HEK293 (cell line): Measurements from ENCODE around the gene DLG3.

Source experiments
- CTCF ChIA-PET: fragments of 350-600 bp; formaldehyde crosslinking; extraction: SDS; loops from one replicate; lab custom pipeline; 2021; ENCODE audit warnings: antibody characterized with exemption; lab: Yijun Ruan, JAX
- POLR2A ChIA-PET: fragments of 300-600 bp; formaldehyde crosslinking; extraction: SDS; loops from one replicate; lab custom pipeline; 2020; ENCODE audit warnings: antibody characterized with exemption, inconsistent platforms; lab: Yijun Ruan, JAX
- H3K27ac ChIP-seq: fragments of 200-500 bp; sonication (Bioruptor generic); 2 replicates; pipeline ENCODE4 v1.5.1; 2014; ENCODE audit warnings: low read depth, low read length, control low read depth, inconsistent platforms; ENCODE audit errors: extremely low read depth
- H3K36me3 ChIP-seq, 2 experiments: fragments of 200-500 bp in 1 of 2; sonication (Bioruptor generic) in 1 of 2; 1 replicate in 1 of 2; 2 replicates in 1 of 2; pipeline ENCODE4 v1.5.1; 2014 to 2017; ENCODE audit warnings: inconsistent platforms in 2 of 2, low read length in 2 of 2; ENCODE audit not compliant: control insufficient read depth in 2 of 2, insufficient read depth in 1 of 2
- H3K4me1 ChIP-seq: fragments of 200-500 bp; sonication (Bioruptor generic); 2 replicates; pipeline ENCODE4 v1.5.1; 2014; ENCODE audit warnings: mild to moderate bottlenecking, low read length, inconsistent platforms; ENCODE audit not compliant: control insufficient read depth, insufficient read depth
- H3K4me3 ChIP-seq: 2 replicates; pipeline ENCODE4 v1.5.1; 2011; ENCODE audit warnings: low read depth, mild to moderate bottlenecking, control low read depth, low read length, moderate library complexity
- H3K9me3 ChIP-seq: fragments of 200-500 bp; sonication (Bioruptor generic); 2 replicates; pipeline ENCODE4 v1.5.1; 2014; ENCODE audit warnings: low read depth, low read length, inconsistent platforms; ENCODE audit not compliant: control insufficient read depth, insufficient read depth
- AEBP2 ChIP-seq: fragments of 450-650 bp; formaldehyde crosslinking; IDR thresholded peaks from 2 replicates; pipeline ENCODE4 v1.5.1; 2016; ENCODE audit warnings: missing biosample characterization, missing genetic modification characterization, borderline replicate concordance
- BCL6B ChIP-seq: fragments of 450-650 bp; formaldehyde crosslinking; IDR thresholded peaks from 2 replicates; pipeline ENCODE4 v1.5.1; 2017; ENCODE audit warnings: missing biosample characterization, missing genetic modification characterization
- SETDB1 ChIP-seq: IDR thresholded peaks from one replicate; pipeline ENCODE4 v1.6.1; 2017; ENCODE audit warnings: mild to moderate bottlenecking, low read length, moderate library complexity, mixed read lengths; ENCODE audit not compliant: insufficient read length
- SP2 ChIP-seq: fragments of 450-650 bp; formaldehyde crosslinking; IDR thresholded peaks from 2 replicates; pipeline ENCODE4 v1.5.1; 2016; ENCODE audit warnings: missing biosample characterization, missing genetic modification characterization
- TRIM28 ChIP-seq: IDR thresholded peaks from 2 replicates; pipeline ENCODE4 v1.6.1; 2011; ENCODE audit warnings: low read length, control low read depth, borderline replicate concordance
- ZBTB44 ChIP-seq: fragments of 450-650 bp; IDR thresholded peaks from 2 replicates; pipeline ENCODE4 v1.5.1; 2018; ENCODE audit warnings: missing biosample characterization, mild to moderate bottlenecking, missing genetic modification characterization
- ZBTB48 ChIP-seq: fragments of 450-650 bp; formaldehyde crosslinking; IDR thresholded peaks from 2 replicates; pipeline ENCODE4 v1.5.1; 2016; ENCODE audit warnings: missing biosample characterization, missing genetic modification characterization
- ZFP41 ChIP-seq: fragments of 450-650 bp; formaldehyde crosslinking; IDR thresholded peaks from 2 replicates; pipeline ENCODE4 v1.5.1; 2016; ENCODE audit warnings: missing biosample characterization, missing genetic modification characterization, borderline replicate concordance
- ZNF10 ChIP-seq: fragments of 450-650 bp; formaldehyde crosslinking; IDR thresholded peaks from 2 replicates; pipeline ENCODE4 v1.5.1; 2017; ENCODE audit warnings: missing biosample characterization, missing genetic modification characterization
- ZNF157 ChIP-seq: fragments of 450-650 bp; formaldehyde crosslinking; IDR thresholded peaks from 2 replicates; pipeline ENCODE4 v1.5.1; 2016; ENCODE audit warnings: missing biosample characterization, missing genetic modification characterization
- ZNF175 ChIP-seq: fragments of 450-650 bp; formaldehyde crosslinking; IDR thresholded peaks from 2 replicates; pipeline ENCODE4 v1.5.1; 2016; ENCODE audit warnings: missing biosample characterization, missing genetic modification characterization
- ZNF2 ChIP-seq: fragments of 450-650 bp; formaldehyde crosslinking; IDR thresholded peaks from 2 replicates; pipeline ENCODE4 v1.5.1; 2016; ENCODE audit warnings: missing biosample characterization, missing genetic modification characterization
- ZNF211 ChIP-seq: fragments of 450-650 bp; formaldehyde crosslinking; IDR thresholded peaks from 2 replicates; pipeline ENCODE4 v1.5.1; 2016; ENCODE audit warnings: low read depth, missing biosample characterization, missing genetic modification characterization
- ZNF239 ChIP-seq: fragments of 450-650 bp; formaldehyde crosslinking; IDR thresholded peaks from 2 replicates; pipeline ENCODE4 v1.5.1; 2016; ENCODE audit warnings: missing biosample characterization, missing genetic modification characterization
- ZNF302 ChIP-seq: fragments of 450-650 bp; formaldehyde crosslinking; IDR thresholded peaks from 2 replicates; pipeline ENCODE4 v1.5.1; 2016; ENCODE audit warnings: missing biosample characterization, missing genetic modification characterization, low read depth
- ZNF335 ChIP-seq: fragments of 450-650 bp; formaldehyde crosslinking; conservative IDR thresholded peaks from 2 replicates; pipeline ENCODE4 v1.5.1; 2016; ENCODE audit warnings: missing biosample characterization, missing genetic modification characterization
- ZNF341 ChIP-seq: fragments of 450-650 bp; formaldehyde crosslinking; IDR thresholded peaks from 2 replicates; pipeline ENCODE4; 2016; ENCODE audit warnings: low read depth, missing biosample characterization, missing genetic modification characterization
- ZNF362 ChIP-seq: fragments of 450-650 bp; formaldehyde crosslinking; IDR thresholded peaks from 2 replicates; pipeline ENCODE4 v1.5.1; 2016; ENCODE audit warnings: missing biosample characterization, missing genetic modification characterization
- ZNF423 ChIP-seq: fragments of 450-650 bp; formaldehyde crosslinking; IDR thresholded peaks from 2 replicates; pipeline ENCODE4 v1.5.1; 2016; ENCODE audit warnings: missing biosample characterization, missing genetic modification characterization
- ZNF48 ChIP-seq: fragments of 450-650 bp; formaldehyde crosslinking; IDR thresholded peaks from 2 replicates; pipeline ENCODE4 v1.5.1; 2016; ENCODE audit warnings: missing biosample characterization, missing genetic modification characterization
- ZNF510 ChIP-seq: fragments of 450-650 bp; formaldehyde crosslinking; IDR thresholded peaks from 2 replicates; pipeline ENCODE4 v1.5.1; 2018; ENCODE audit warnings: mild to moderate bottlenecking, missing genetic modification characterization, missing biosample characterization; ENCODE audit not compliant: insufficient replicate concordance
- ZNF513 ChIP-seq: fragments of 450-650 bp; IDR thresholded peaks from 2 replicates; pipeline ENCODE4 v1.5.1; 2018; ENCODE audit warnings: missing biosample characterization, missing genetic modification characterization
- ZNF544 ChIP-seq: fragments of 450-650 bp; formaldehyde crosslinking; IDR thresholded peaks from 2 replicates; pipeline ENCODE4 v1.5.0; 2017; ENCODE audit warnings: missing biosample characterization, missing genetic modification characterization
- ZNF561 ChIP-seq: fragments of 450-650 bp; IDR thresholded peaks from 2 replicates; pipeline ENCODE4 v1.5.1; 2018; ENCODE audit warnings: missing biosample characterization, missing genetic modification characterization, borderline replicate concordance
- ZNF580 ChIP-seq: fragments of 450-650 bp; formaldehyde crosslinking; IDR thresholded peaks from 2 replicates; pipeline ENCODE4 v1.5.1; 2016; ENCODE audit warnings: missing biosample characterization, missing genetic modification characterization
- ZNF658 ChIP-seq: fragments of 450-650 bp; formaldehyde crosslinking; IDR thresholded peaks from 2 replicates; pipeline ENCODE4; 2016; ENCODE audit warnings: missing biosample characterization, missing genetic modification characterization
- ZNF707 ChIP-seq: fragments of 450-650 bp; formaldehyde crosslinking; IDR thresholded peaks from 2 replicates; pipeline ENCODE4 v1.5.1; 2016; ENCODE audit warnings: missing biosample characterization, missing genetic modification characterization
- ZNF792 ChIP-seq: fragments of 450-650 bp; formaldehyde crosslinking; IDR thresholded peaks from 2 replicates; pipeline ENCODE4 v1.5.1; 2016; ENCODE audit warnings: missing biosample characterization, missing genetic modification characterization
- ZNF830 ChIP-seq: fragments of 450-650 bp; IDR thresholded peaks from 2 replicates; pipeline ENCODE4 v1.5.0; 2018; ENCODE audit warnings: missing biosample characterization, missing genetic modification characterization, low read depth, mild to moderate bottlenecking, moderate library complexity

Gene DLG3

GRCh38 chrX:70444326-70444945 lies at the start of gene DLG3:
TSS of gene DLG3 (plus strand) at chrX:70444835. CDS start at chrX:70445202, 367 bp downstream.
- H3K4me3 ChIP-seq: no peak within 1 kb of the TSS
- POLR2A ChIA-PET: no interaction called here
- TF ChIP-seq ZNF362 (no peak), ZNF2 (tag by site-specific recombination) (no peak), ZNF239 (tag by site-specific recombination) (no peak), ZNF423 (tag by site-specific recombination) (no peak), ZFP41 (tag by site-specific recombination) (no peak), AEBP2 (tag by site-specific recombination) (no peak), ZNF792 (tag by site-specific recombination) (no peak), ZNF157 (tag by site-specific recombination) (no peak), ZNF544 (tag by site-specific recombination) (no peak), ZNF48 (tag by site-specific recombination) (no peak), ZNF830 (tag by site-specific recombination) (no peak), ZNF513 (tag by site-specific recombination) (no peak), ZBTB48 (tag by site-specific recombination) (peak; percentile 56; the same call in 1 of the 2 replicates), BCL6B (tag by site-specific recombination) (no peak), SETDB1 (no peak), ZNF658 (tag by site-specific recombination) (no peak), ZNF707 (tag by site-specific recombination) (no peak), ZNF335 (tag by site-specific recombination) (no peak), ZNF10 (tag by site-specific recombination) (no peak), ZNF561 (tag by site-specific recombination) (no peak), ZNF302 (tag by site-specific recombination) (no peak), ZNF510 (tag by site-specific recombination) (no peak), ZNF580 (tag by site-specific recombination) (no peak), ZBTB44 (tag by site-specific recombination) (no peak), TRIM28 (no peak), ZNF175 (tag by site-specific recombination) (no peak), SP2 (0 out of 2 replicates have a peak, but pooled peaks have one; percentile 24), ZNF341 (peak; percentile 93), ZNF211 (tag by site-specific recombination) (no peak)

More at GRCh38 chrX:70444326-70444945, at the start of gene DLG3:
- Histone ChIP-seq H3K4me1 (no peaks in the 10 kb centered on the region), H3K27ac (no peak within 1 kb of the TSS), H3K36me3 (no peaks in the 10 kb centered on the region), H3K9me3 (no peaks in the 10 kb centered on the region)
- CTCF ChIA-PET: interaction anchor here (1.2 kb wide), 1 partner anchor 10 kb away, joined by 5 read pairs; no protein-coding TSS in a partner anchor
